Ishikawa (cell line): ENCODE data around the gene THRB.

Experiments
- CEBPB ChIP-seq: IDR thresholded peaks from 2 replicates; pipeline ENCODE4 v1.6.1; 2012
- CREB1 ChIP-seq: IDR thresholded peaks from 2 replicates; pipeline ENCODE4 v1.6.1; 2012; ENCODE audit warnings: low read depth
- EGR1 ChIP-seq: IDR thresholded peaks from 2 replicates; pipeline ENCODE4 v1.6.1; 2012
- EP300 ChIP-seq: IDR thresholded peaks from 2 replicates; pipeline ENCODE4 v1.6.1; 2012; ENCODE audit warnings: borderline replicate concordance
- FOXM1 ChIP-seq: IDR thresholded peaks from 2 replicates; pipeline ENCODE4 v1.6.1; 2012; ENCODE audit warnings: low read depth, borderline replicate concordance
- NFIC ChIP-seq: IDR thresholded peaks from 2 replicates; pipeline ENCODE4 v1.6.1; 2012
- RAD21 ChIP-seq: IDR thresholded peaks from 2 replicates; pipeline ENCODE4 v1.6.1; 2012; ENCODE audit warnings: low read depth
- TAF1 ChIP-seq: IDR thresholded peaks from 2 replicates; pipeline ENCODE4 v1.6.1; 2012; ENCODE audit warnings: low read depth, mild to moderate bottlenecking
- TCF12 ChIP-seq: IDR thresholded peaks from 2 replicates; pipeline ENCODE4 v1.6.1; 2012; ENCODE audit warnings: low read depth
- TEAD4 ChIP-seq: IDR thresholded peaks from 2 replicates; pipeline ENCODE4 v1.6.1; 2012
- YY1 ChIP-seq: IDR thresholded peaks from 2 replicates; pipeline ENCODE4 v1.6.1; 2012; ENCODE audit warnings: low read depth
- ZBTB7A ChIP-seq: IDR thresholded peaks from 2 replicates; pipeline ENCODE4 v1.6.1; 2012; ENCODE audit warnings: low read depth
- TF ChIP-seq, protein P1 (sequence below): IDR thresholded peaks from 2 replicates; pipeline ENCODE4 v1.6.1; 2012
- TF ChIP-seq, protein P2 (sequence below): IDR thresholded peaks from 2 replicates; pipeline ENCODE4 v1.6.1; 2012; ENCODE audit warnings: low read depth, mild to moderate bottlenecking
- TF ChIP-seq, protein P3 (sequence below): IDR thresholded peaks from 2 replicates; pipeline ENCODE4 v1.6.1; 2012

Gene THRB

DNA sequence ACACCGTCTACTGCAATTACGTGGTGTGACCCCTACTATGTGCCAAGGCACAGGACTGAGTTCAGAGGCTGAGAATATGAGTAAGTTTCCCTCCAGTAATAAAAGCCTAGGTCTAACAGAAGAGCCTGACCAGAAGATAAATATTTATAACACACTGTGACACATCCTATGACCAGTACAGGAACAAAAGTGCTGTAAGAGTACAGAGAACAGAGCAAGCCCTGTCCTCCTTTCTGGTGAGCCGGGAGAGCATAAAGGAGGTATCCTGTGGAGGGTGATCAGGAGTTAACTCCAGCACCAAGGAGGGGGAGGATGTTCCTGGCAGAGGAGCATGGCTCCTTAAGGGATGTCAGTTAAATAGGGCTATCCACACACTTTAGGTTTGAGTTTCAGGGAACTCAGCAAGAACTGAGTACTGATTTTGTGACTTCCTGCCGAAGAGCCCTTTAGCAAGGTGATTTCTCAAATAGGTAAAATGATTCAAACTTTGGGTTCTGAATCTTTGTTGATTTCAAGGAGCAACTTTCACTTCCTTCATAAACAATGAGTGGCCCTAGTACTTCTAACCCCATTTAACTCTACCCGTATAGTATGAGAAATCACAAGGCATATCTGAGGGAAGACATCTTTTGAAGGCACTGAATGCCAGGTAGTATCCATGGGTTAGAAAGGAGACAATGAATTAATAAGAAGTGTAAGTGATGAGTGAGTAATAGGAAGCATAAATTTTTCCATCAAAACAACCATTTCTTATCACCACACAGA, 198.0 kb downstream of the THRB start:
- TF ChIP-seq FOXM1 (no peak), EP300 (no peak), RAD21 (no peak), EGR1 (no peak), ZBTB7A (no peak), YY1 (no peak), TCF12 (no peak), CEBPB (no peak), CREB1 (no peak), TAF1 (no peak)
- TF ChIP-seq, protein P1, sequence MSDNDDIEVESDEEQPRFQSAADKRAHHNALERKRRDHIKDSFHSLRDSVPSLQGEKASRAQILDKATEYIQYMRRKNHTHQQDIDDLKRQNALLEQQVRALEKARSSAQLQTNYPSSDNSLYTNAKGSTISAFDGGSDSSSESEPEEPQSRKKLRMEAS, result no peak
- TF ChIP-seq, protein P2, sequence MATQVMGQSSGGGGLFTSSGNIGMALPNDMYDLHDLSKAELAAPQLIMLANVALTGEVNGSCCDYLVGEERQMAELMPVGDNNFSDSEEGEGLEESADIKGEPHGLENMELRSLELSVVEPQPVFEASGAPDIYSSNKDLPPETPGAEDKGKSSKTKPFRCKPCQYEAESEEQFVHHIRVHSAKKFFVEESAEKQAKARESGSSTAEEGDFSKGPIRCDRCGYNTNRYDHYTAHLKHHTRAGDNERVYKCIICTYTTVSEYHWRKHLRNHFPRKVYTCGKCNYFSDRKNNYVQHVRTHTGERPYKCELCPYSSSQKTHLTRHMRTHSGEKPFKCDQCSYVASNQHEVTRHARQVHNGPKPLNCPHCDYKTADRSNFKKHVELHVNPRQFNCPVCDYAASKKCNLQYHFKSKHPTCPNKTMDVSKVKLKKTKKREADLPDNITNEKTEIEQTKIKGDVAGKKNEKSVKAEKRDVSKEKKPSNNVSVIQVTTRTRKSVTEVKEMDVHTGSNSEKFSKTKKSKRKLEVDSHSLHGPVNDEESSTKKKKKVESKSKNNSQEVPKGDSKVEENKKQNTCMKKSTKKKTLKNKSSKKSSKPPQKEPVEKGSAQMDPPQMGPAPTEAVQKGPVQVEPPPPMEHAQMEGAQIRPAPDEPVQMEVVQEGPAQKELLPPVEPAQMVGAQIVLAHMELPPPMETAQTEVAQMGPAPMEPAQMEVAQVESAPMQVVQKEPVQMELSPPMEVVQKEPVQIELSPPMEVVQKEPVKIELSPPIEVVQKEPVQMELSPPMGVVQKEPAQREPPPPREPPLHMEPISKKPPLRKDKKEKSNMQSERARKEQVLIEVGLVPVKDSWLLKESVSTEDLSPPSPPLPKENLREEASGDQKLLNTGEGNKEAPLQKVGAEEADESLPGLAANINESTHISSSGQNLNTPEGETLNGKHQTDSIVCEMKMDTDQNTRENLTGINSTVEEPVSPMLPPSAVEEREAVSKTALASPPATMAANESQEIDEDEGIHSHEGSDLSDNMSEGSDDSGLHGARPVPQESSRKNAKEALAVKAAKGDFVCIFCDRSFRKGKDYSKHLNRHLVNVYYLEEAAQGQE, result no peak

DNA sequence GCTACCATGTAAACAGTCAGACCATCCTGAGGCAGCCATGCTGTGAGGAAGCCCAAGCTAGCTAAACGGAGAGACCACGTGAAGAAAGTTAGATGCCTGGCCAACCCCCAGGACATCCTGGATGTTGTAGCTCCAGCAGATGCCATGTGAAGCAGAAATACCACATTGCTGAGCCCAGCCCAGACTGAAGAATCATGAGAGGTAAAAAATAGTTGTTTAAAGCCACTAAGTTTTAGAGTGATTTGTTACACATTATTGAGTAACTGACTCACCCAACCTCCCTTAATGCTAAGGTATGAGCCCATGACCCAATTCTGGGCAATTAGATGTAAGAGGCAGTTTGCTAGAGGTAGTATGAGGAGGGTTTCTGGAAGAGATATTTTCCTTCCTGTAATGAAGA, 200.5 kb downstream of the THRB start:
- no peak for TF ChIP-seq RAD21
- no peak for TF ChIP-seq TAF1
- TF ChIP-seq, protein P1, result no peak
- TF ChIP-seq CEBPB, result no peak
- TF ChIP-seq EP300, result no peak
- TF ChIP-seq ZBTB7A, result no peak
- TF ChIP-seq EGR1, result no peak
- TF ChIP-seq TEAD4, result no peak
- no peak for TF ChIP-seq FOXM1
- no peak for TF ChIP-seq TCF12
- no peak for TF ChIP-seq YY1
- TF ChIP-seq CREB1, result no peak
- TF ChIP-seq, protein P2, result no peak
- TF ChIP-seq NFIC, result no peak
- TF ChIP-seq, protein P3, sequence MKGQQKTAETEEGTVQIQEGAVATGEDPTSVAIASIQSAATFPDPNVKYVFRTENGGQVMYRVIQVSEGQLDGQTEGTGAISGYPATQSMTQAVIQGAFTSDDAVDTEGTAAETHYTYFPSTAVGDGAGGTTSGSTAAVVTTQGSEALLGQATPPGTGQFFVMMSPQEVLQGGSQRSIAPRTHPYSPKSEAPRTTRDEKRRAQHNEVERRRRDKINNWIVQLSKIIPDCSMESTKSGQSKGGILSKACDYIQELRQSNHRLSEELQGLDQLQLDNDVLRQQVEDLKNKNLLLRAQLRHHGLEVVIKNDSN, result no peak

DNA sequence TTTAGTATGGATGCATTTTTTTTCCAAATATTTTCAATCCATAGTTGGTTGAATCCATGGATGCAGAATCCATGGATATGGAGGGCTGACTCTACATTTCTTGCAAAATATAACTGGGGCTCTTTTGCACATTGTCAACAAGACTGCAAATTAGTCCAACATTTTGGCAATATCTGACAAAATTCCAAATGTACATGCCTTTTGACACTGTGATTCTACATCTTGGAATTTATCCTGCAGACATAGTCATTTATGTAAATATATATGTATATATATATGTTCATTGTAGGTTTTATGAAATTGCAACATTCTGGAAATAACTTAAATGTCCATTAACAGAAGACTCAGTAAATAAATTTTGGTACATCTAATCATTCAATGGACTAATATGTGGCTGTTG, 203.0 kb downstream of the THRB start:
- TF ChIP-seq TEAD4 (no peak), TCF12 (no peak), EP300 (no peak), TAF1 (no peak), RAD21 (no peak), CEBPB (no peak), EGR1 (no peak), ZBTB7A (no peak), YY1 (no peak), FOXM1 (no peak), NFIC (no peak), CREB1 (no peak)
- TF ChIP-seq, protein P3, result no peak
- TF ChIP-seq, protein P2, result no peak
- TF ChIP-seq, protein P1, result no peak

DNA sequence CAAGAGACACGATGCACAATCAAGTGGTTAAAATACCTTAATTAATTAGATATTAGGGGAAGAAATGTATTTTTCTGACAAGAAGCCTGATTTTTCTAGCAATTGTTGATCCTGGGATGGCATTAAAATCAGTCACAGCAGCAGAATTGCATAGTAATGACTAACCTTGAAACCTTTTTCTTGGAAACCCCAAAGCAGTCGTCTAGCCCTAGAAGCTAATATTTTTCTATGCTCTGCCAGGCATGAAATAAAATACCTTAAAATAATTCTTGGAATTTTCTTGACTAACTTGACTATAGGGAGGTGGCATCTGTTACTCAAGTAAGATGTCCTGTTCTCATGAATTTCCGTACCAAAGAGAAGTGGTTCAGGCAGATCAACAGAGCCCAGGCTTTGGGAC, 204.1 kb downstream of the THRB start:
- TF ChIP-seq TCF12, result no peak
- TF ChIP-seq, protein P3, result no peak
- TF ChIP-seq CREB1, result no peak
- no peak for TF ChIP-seq CEBPB
- no peak for TF ChIP-seq EP300
- TF ChIP-seq FOXM1, result no peak
- no peak for TF ChIP-seq TEAD4
- TF ChIP-seq YY1, result no peak
- TF ChIP-seq, protein P2, result no peak
